OCI-LY7 (cell line): ENCODE measurements around the gene RAET1E. TPM values are rescaled to one million over a fixed set of nuclear protein-coding genes. Genes with fewer than 3 reads are reported as not detected.

Experiments used
- BruUV-seq: library from RNA; stranded (reverse); fragments of 400-500 nt; replicated peaks from 2 replicates; lab custom pipeline; 2021; lab: Mats Ljungman, UMichigan
- CTCF ChIA-PET: fragments of 300-600 bp; sonication (Branson Sonifier 250); formaldehyde crosslinking; loops from one replicate; lab custom pipeline; 2022; ENCODE audit warnings: antibody characterized with exemption; ENCODE audit not compliant: unreplicated experiment; lab: Charles Lee
- POLR2A ChIA-PET: fragments of 300-600 bp; sonication (Branson Sonifier 250); formaldehyde crosslinking; loops from one replicate; lab custom pipeline; 2022; ENCODE audit warnings: antibody characterized with exemption; lab: Charles Lee
- DNase-seq: peaks from one replicate; pipeline ENCODE4 v3.0.0-alpha.2; 2015; ENCODE audit warnings: low spot score
- H2AFZ ChIP-seq: fragments of 200-600 bp; sonication (generic), shearing (Covaris generic); 2 replicates; pipeline ENCODE4 v1.6.1; 2014; ENCODE audit warnings: mild to moderate bottlenecking, antibody characterized with exemption, low read length, moderate library complexity
- H3K27ac ChIP-seq: fragments of 200-600 bp; sonication (generic); 2 replicates; pipeline ENCODE4 v1.5.1; 2014; ENCODE audit warnings: mixed run types, low read depth, mild to moderate bottlenecking, moderate library complexity, low read length, inconsistent platforms; ENCODE audit not compliant: poor library complexity, severe bottlenecking
- H3K36me3 ChIP-seq: fragments of 200-600 bp; sonication (generic); 2 replicates; pipeline ENCODE4 v1.6.1; 2014; ENCODE audit warnings: mild to moderate bottlenecking, antibody characterized with exemption, low read length, moderate library complexity, mixed read lengths; ENCODE audit not compliant: insufficient read depth
- H3K4me1 ChIP-seq: fragments of 200-600 bp; sonication (generic); 2 replicates; pipeline ENCODE4 v1.5.1; 2014; ENCODE audit warnings: mild to moderate bottlenecking, low read length; ENCODE audit not compliant: insufficient read depth, poor library complexity, severe bottlenecking
- H3K4me2 ChIP-seq: fragments of 200-600 bp; sonication (generic); 2 replicates; pipeline ENCODE4 v1.6.1; 2014; ENCODE audit warnings: mild to moderate bottlenecking, low read length
- H3K4me3 ChIP-seq: fragments of 200-600 bp; sonication (generic); 2 replicates; pipeline ENCODE4 v1.5.1; 2014; ENCODE audit warnings: mild to moderate bottlenecking, low read depth, low read length; ENCODE audit not compliant: poor library complexity, severe bottlenecking
- H3K79me2 ChIP-seq: fragments of 200-600 bp; sonication (generic); 2 replicates; pipeline ENCODE4 v1.6.1; 2016; ENCODE audit warnings: low read depth, mild to moderate bottlenecking, low read length, moderate library complexity, mixed read lengths; ENCODE audit not compliant: insufficient read depth
- H3K9me2 ChIP-seq: fragments of 200-600 bp; sonication (generic); 2 replicates; pipeline ENCODE4 v1.6.1; 2016; ENCODE audit warnings: mild to moderate bottlenecking, low read length, mixed read lengths; ENCODE audit not compliant: insufficient read depth
- H3K9me3 ChIP-seq: fragments of 200-600 bp; sonication (generic); 2 replicates; pipeline ENCODE4 v1.6.1; 2014; ENCODE audit warnings: mild to moderate bottlenecking, mixed run types, low read length, mixed read lengths
- H4K20me1 ChIP-seq: fragments of 200-600 bp; sonication (generic); 2 replicates; pipeline ENCODE4 v1.6.1; 2014; ENCODE audit warnings: mild to moderate bottlenecking, antibody characterized with exemption, low read length, moderate library complexity, mixed read lengths; ENCODE audit not compliant: insufficient read depth
- EZH2phosphoT487 ChIP-seq: fragments of 200-600 bp; sonication (generic); IDR thresholded peaks from 2 replicates; pipeline ENCODE4 v1.6.1; 2018; ENCODE audit warnings: low read depth, borderline replicate concordance, mild to moderate bottlenecking, mixed run types, antibody characterized with exemption, low read length, moderate library complexity, mixed read lengths
- intact Hi-C: fragments of 100-400 bp; cut with micrococcal nuclease; formaldehyde crosslinking; loops from one replicate; pipeline ENCODE4 v1.10.0; 2022; ENCODE audit not compliant: unreplicated experiment
- total RNA-seq, 2 experiments: library from RNA; depleted of rRNA in 1 of 2; stranded (reverse); fragments of >200 nt in 1 of 2; shearing (Covaris generic) in 1 of 2; gene quantifications; 2 replicates each; pipeline ENCODE4 v1.2.3, GENCODE V29; 2014 to 2022
- TF ChIP-seq, protein P1 (sequence below): fragments of 200-600 bp; sonication (generic); conservative IDR thresholded peaks from 2 replicates; pipeline ENCODE4 v1.5.1; 2014; ENCODE audit warnings: mild to moderate bottlenecking, antibody characterized with exemption, low read length, moderate library complexity, mixed read lengths

Gene RAET1E
- total RNA-seq, 2 experiments from 2014 or later: not detected

DNA sequence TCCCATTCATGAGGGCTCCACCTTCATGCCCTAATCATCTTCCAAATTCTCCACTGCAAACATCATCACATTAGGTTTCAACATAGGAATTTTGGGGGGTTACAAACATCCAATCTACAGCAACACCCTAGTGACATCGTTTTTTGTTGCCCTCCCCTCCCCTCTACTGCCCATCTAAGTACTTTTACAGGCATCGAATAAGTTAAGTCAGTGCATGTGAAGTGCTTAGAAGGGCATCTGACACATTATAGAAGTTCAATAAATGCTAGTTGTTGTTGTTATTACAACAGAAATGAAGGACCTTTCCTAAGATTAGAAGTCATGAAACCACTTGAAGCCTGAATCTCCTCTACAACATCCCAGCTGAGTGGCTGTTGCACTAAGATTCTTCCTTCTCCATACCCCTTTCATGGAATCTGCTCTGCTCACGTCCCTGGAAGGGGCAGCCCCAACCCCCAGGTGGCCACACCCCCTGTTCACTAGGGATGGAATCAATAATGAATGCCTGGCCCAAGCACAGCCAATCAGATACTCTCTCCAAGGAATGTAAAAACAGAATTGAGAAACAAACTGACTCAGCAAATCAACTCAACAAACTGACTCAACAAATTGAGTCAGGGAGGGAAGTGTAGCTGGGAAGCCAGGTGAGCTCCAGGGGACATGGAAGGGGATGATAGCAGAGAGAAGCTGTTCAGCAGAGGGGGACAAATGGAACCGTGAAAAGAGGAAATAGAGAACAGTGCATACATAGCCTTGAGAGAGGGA is 29.9 kb downstream of the RAET1E start:
- TF ChIP-seq, protein P1, sequence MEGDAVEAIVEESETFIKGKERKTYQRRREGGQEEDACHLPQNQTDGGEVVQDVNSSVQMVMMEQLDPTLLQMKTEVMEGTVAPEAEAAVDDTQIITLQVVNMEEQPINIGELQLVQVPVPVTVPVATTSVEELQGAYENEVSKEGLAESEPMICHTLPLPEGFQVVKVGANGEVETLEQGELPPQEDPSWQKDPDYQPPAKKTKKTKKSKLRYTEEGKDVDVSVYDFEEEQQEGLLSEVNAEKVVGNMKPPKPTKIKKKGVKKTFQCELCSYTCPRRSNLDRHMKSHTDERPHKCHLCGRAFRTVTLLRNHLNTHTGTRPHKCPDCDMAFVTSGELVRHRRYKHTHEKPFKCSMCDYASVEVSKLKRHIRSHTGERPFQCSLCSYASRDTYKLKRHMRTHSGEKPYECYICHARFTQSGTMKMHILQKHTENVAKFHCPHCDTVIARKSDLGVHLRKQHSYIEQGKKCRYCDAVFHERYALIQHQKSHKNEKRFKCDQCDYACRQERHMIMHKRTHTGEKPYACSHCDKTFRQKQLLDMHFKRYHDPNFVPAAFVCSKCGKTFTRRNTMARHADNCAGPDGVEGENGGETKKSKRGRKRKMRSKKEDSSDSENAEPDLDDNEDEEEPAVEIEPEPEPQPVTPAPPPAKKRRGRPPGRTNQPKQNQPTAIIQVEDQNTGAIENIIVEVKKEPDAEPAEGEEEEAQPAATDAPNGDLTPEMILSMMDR: no peak
- no peak for TF ChIP-seq EZH2phosphoT487
- Histone ChIP-seq H2AFZ (peak overlapping the region; percentile 29; the same call in 1 of the 2 replicates), H3K27ac (no peak overlapping the region), H4K20me1 (no peaks in the 10 kb centered on the region), H3K79me2 (no peaks in the 10 kb centered on the region), H3K9me2 (no peaks in the 10 kb centered on the region), H3K4me1 (peaks cover 9% of the 10 kb centered on the region), H3K9me3 (0 out of 2 replicates have a peak, but pooled peaks cover 9% of the 10 kb centered on the region), H3K4me3 (no peak overlapping the region), H3K4me2 (no peak overlapping the region), H3K36me3 (no peaks in the 10 kb centered on the region)
- ChIA-PET POLR2A (no interaction called here), CTCF (interaction anchor here (1.0 kb wide), 1 partner anchor 9 kb away, joined by 4 read pairs; no protein-coding TSS in a partner anchor)
- no peak for DNase-seq
- intact Hi-C loops: no loop called here
- no TSS peak for BruUV-seq

DNA sequence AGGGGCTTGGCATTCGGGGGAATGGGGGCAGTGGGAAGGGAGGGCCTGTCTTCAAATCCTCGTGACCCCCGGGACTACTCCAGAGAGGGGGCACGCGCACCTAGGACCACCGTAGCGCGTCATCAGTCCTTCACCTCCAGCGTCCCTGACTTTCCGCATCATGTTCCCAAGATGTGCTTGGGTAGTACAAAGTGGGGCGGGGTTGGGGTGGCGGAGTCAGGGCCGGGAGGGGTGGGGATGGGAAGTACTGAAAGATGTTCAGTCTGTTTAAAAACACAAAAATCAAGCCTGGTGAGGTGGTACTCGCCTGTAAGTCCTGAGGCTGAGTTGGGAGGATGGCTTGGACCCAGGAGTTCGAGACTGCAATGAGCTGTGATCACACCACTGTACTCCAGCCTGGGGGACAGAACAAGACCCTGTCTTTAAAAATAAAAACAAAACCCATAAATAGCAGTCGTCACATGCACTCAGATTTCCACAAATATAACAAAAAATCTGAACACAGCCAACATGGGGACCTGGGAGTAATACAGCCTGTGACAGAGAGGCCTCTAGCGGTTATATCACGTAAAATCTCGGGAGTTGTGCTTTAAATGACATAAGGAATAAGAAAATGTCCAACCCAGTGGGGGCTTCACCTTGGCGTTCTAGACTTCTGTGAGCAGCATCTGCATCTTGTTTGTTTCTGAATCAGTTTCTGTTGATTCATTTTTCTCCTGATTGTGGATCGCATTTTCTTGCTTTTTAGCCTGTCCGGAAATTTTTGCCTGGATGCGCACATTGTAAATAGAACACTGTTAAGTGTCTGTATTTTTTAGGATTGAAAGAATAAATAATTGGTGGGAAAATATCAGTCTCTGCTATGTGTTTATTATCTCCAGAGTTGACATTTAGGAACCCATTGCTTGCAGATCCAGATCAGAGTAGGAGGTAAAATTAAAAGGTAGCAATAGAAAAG is 33.1 kb downstream of the RAET1E start:
- peak overlapping the region; percentile 72 for H3K4me3 ChIP-seq
- ChIA-PET CTCF (no interaction called here), POLR2A (interaction anchor here (0.6 kb wide), 1 partner anchor 104 kb away, joined by 3 read pairs; no protein-coding TSS in a partner anchor)
- no peak overlapping the region for H3K27ac ChIP-seq
- no peaks in the 10 kb centered on the region for H3K9me3 ChIP-seq
- no peaks in the 10 kb centered on the region for H3K9me2 ChIP-seq
- H3K36me3 ChIP-seq: no peaks in the 10 kb centered on the region
- H3K4me2 ChIP-seq: peak overlapping the region; percentile 87
- H4K20me1 ChIP-seq: no peaks in the 10 kb centered on the region
- no peak for TF ChIP-seq EZH2phosphoT487
- TF ChIP-seq, protein P1: peak; percentile 92
- DNase-seq: peak; percentile 81
- intact Hi-C loops: loop anchor here (1.0 to 2.0 kb wide), 2 partner anchors 30 to 299 kb away; partner anchors contain the start of gene GINM1
- BruUV-seq: no TSS peak
- H2AFZ ChIP-seq: peak overlapping the region; percentile 95
- H3K79me2 ChIP-seq: no peaks in the 10 kb centered on the region
- peaks cover 13% of the 10 kb centered on the region for H3K4me1 ChIP-seq
